Fibroblast of pulmonary artery (primary cell): ENCODE measurements around the gene FRMD4A.

Experiments used
- DNase-seq: peaks from one replicate; pipeline ENCODE4 v3.0.0-alpha.2; 2010; ENCODE audit warnings: low read depth
- H3K4me3 ChIP-seq: replicated peaks from 2 replicates; pipeline ENCODE4 v1.5.1; 2011; ENCODE audit warnings: low read depth, mild to moderate bottlenecking, control low read depth, low read length, moderate library complexity
- TF ChIP-seq, protein P1 (sequence below): IDR thresholded peaks from 2 replicates; pipeline ENCODE4 v1.5.1; 2011; ENCODE audit warnings: mild to moderate bottlenecking, control low read depth, low read length, inconsistent platforms; ENCODE audit errors: missing control alignments

The FRMD4A gene

GRCh38 chr10:14024329-14025202, 306.2 kb downstream of the FRMD4A start:
- TF ChIP-seq, protein P1, sequence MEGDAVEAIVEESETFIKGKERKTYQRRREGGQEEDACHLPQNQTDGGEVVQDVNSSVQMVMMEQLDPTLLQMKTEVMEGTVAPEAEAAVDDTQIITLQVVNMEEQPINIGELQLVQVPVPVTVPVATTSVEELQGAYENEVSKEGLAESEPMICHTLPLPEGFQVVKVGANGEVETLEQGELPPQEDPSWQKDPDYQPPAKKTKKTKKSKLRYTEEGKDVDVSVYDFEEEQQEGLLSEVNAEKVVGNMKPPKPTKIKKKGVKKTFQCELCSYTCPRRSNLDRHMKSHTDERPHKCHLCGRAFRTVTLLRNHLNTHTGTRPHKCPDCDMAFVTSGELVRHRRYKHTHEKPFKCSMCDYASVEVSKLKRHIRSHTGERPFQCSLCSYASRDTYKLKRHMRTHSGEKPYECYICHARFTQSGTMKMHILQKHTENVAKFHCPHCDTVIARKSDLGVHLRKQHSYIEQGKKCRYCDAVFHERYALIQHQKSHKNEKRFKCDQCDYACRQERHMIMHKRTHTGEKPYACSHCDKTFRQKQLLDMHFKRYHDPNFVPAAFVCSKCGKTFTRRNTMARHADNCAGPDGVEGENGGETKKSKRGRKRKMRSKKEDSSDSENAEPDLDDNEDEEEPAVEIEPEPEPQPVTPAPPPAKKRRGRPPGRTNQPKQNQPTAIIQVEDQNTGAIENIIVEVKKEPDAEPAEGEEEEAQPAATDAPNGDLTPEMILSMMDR: no peak
- no peak for DNase-seq
- H3K4me3 ChIP-seq: no peak overlapping the region

GRCh38 chr10:14023673-14024328, 306.9 kb downstream of the FRMD4A start:
- no peak for DNase-seq
- TF ChIP-seq, protein P1: no peak

DNA sequence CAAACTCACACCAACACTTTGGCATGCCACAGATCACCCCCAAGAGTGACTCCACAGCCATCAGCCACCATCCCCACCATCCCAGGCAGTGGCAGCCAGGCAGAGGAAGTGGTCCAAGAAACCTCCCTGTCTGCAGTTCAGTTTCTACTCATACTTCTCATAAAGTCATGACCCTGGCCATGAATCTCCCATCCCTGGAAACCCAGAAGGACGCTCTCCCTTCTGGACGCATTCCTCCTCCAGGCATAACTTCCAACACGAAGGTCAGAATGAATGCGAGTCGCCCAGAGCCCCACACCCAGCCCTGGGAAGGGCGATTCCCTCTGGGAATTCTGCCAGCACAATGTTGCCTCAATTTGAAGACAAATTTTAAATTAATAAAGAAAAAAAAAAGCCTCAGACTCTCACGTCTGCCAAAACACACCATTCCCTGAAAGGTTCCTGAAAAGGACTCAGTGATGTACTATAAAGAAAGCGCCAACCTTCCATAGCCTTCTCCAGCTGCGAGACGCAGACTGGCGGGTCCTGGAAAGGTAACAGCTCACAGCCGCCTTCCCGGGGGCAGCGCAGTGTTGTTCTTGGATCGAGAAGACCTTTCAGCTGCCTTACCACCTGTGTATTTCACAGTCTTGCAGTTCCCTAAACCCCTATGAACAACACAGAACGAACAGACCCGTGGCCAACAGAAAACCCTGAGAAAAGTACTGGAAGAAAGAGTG, 307.6 kb downstream of the FRMD4A start:
- DNase-seq: peak; percentile 46
- TF ChIP-seq, protein P1: no peak
- H3K4me3 ChIP-seq: no peak overlapping the region

More at GRCh38 chr10:14023673-14024328, 306.9 kb downstream of the FRMD4A start:
- no peak overlapping the region for H3K4me3 ChIP-seq

DNA sequence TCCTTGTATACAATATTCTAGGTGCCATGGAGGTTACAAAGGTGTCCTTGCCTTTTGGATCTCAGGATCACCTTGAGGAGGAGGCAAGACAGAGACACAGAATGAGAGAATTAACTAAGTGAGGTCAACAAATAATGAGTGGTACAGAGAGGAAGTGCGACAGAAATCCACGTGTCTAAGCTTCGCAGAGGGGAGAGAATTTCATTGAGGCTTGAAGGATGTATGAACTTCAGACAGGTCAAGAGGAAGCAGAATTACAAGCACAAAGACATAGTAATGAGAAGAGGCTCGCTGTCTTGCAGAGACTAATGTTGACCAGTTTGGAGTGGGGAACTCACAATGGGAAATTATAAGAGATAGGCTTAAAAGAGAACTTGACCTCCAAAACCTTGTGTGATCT, 308.7 kb downstream of the FRMD4A start:
- TF ChIP-seq, protein P1: no peak
- DNase-seq: no peak
- H3K4me3 ChIP-seq: no peak overlapping the region

DNA sequence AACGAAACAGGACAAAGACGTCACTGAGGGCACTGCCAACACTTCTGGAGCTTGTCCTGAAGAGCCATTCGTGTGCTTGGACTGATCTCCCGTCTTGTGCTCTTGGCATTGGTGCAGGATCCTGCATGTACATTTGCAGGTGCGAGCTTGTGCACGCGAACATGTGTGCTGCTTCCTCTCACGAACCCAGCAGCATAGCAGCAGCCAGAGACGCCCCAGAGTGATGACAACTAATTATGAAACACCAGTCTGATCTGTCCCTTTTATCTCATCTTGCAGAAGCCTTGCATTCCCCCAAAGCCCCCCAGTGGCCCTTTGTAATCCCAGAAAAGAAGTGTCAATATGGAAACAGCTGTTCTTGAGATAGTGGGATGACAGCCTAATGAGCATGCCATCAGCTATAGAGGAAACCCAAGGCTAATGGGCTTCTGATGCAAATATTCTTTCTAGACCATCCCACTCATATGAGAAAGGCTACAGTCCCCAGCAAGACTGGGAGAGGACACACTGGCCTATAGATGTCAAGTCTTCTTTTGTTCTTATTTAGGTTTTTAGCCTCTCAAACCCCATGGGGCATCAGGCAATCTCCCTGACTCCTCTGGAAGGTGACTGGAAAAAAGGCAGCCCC, 310.6 kb downstream of the FRMD4A start:
- H3K4me3 ChIP-seq: no peak overlapping the region
- no peak for DNase-seq
- TF ChIP-seq, protein P1: no peak

DNA sequence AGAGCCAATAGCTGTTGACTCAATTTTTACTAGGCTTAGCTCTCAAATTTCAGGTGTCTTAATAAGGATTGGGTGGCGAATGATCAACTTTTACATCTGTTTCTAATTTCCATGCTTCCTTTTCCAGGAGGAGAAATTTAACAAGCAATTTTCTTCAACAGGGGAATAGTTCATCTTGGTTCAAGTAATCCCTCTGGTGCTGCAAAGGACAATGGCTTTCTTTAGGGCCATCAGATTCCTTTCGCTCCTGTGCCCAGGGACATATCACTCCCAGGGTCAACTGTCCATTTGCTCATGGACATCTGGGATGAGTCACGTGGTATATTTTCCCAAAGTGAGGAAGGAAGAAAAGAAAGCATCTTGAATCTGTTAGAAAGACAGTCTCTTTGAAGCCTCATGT, 313.3 kb downstream of the FRMD4A start:
- TF ChIP-seq, protein P1: no peak
- H3K4me3 ChIP-seq: no peak overlapping the region
- DNase-seq: no peak
